Right lobe of liver (tissue), 4 donors: ENCODE measurements around the gene SPATA2L.

Experiments used
- POLR2A ChIP-seq: fragments of 450-650 bp; IDR thresholded peaks from one replicate; pipeline ENCODE4 v1.6.1; 2017; ENCODE audit warnings: antibody characterized with exemption, mild to moderate bottlenecking
- TF ChIP-seq, protein P1 (sequence below), 4 donors: fragments of 200-600 bp in 3 of 4; fragments of 450-650 bp in 1 of 4; IDR thresholded peaks; one replicate each; pipeline versions ENCODE4 v1.5.1 to v1.8.0; 2016 to 2022; ENCODE audit warnings: antibody characterized with exemption in 4 of 4, mild to moderate bottlenecking in 2 of 4
- donor health status: DM: no; HTN: no; CAD: no.
- donor health status: DM: no; HTN: no; CAD: no.
- donor health status: DM: no; HTN: yes; CAD: no.

DNA sequence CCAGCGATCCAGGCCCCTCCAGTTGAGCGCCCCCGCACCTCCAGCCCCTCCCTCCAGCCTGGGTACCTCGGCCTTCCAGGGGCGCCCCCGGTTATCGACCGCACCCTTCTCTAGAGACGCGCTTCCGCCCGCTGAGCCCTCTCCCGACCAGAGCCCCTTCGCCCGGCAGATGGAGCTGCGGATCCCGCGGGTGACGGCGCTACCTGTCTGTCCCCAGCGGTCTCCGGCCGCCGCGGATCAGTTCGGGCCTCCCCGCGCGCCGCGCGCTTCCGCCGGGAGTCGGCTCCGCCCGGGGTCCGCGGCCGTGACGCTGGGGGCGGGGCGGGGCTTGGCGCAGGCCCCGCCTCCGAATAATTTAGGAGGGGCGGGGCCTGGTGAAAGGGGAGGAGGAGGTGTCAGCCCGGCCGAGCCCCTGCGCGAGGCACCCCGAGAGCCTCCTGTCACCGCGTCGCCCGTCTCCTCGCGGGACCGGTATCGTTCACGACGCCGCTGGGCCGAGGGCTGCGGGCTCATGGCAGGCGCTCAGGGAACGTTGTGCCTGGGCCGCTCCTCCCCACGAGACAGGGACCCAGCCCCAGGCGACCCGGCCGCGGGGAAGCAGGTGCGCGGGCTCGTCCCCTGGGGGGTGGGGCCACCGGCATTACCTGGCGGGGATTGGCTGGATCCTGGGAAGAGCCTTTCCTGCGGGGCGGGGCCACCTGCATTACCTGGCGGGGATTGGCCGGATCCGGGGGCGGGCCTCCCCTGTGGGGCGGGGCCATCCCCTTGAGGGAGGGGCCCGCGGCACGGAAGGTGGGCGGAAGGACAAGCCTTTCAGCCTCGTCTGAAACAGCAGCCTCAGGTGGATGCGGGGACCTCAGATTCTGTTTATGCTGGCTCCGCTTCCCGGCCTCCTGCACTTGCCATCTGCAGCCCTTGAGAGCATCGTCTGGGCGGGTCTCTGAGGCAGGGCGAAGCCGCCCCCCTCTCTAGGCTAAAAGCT is at the start of gene SPATA2L:
- TF ChIP-seq, protein P1, sequence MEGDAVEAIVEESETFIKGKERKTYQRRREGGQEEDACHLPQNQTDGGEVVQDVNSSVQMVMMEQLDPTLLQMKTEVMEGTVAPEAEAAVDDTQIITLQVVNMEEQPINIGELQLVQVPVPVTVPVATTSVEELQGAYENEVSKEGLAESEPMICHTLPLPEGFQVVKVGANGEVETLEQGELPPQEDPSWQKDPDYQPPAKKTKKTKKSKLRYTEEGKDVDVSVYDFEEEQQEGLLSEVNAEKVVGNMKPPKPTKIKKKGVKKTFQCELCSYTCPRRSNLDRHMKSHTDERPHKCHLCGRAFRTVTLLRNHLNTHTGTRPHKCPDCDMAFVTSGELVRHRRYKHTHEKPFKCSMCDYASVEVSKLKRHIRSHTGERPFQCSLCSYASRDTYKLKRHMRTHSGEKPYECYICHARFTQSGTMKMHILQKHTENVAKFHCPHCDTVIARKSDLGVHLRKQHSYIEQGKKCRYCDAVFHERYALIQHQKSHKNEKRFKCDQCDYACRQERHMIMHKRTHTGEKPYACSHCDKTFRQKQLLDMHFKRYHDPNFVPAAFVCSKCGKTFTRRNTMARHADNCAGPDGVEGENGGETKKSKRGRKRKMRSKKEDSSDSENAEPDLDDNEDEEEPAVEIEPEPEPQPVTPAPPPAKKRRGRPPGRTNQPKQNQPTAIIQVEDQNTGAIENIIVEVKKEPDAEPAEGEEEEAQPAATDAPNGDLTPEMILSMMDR (IDR thresholded peaks at IDR 0.05) = no peak
- TF ChIP-seq POLR2A = peak; percentile 91
